GM18498 (cell line): ENCODE measurements around the gene ADAMTS2.
"Not testable (repeated sequence)": the region's sequence is repeated elsewhere in the genome, so short reads cannot be mapped to it uniquely, and the experiment has no call there.

Experiments used
- ATAC-seq: cut with Tn5 transposase; IDR thresholded peaks from one replicate; pipeline ENCODE4 v1.9.1; 2021; ENCODE audit warnings: mild to moderate bottlenecking, moderate library complexity; ENCODE audit not compliant: unreplicated experiment

The ADAMTS2 gene

GRCh38 chr5:179284751-179285631 is 60.3 kb downstream of the ADAMTS2 start:
- ATAC-seq, result no peak

- ATAC-seq, result not testable (repeated sequence)
These were observed 61.4 kb downstream of the ADAMTS2 start for GRCh38 chr5:179283908-179284307.

- ATAC-seq, result no peak
These were observed 63.6 kb downstream of the ADAMTS2 start for GRCh38 chr5:179281694-179282093.

- no peak for ATAC-seq
These were observed 65.2 kb downstream of the ADAMTS2 start for GRCh38 chr5:179280095-179280490.

- no peak for ATAC-seq
These were observed 65.7 kb downstream of the ADAMTS2 start for GRCh38 chr5:179279347-179280094.

- ATAC-seq, result no peak
These were observed 66.7 kb downstream of the ADAMTS2 start for GRCh38 chr5:179278546-179278945.

GRCh38 chr5:179278119-179278518 is 67.1 kb downstream of the ADAMTS2 start:
- no peak for ATAC-seq

- ATAC-seq, result no peak
These were observed 68.3 kb downstream of the ADAMTS2 start for GRCh38 chr5:179276838-179277395.

GRCh38 chr5:179275941-179276837 is 69.1 kb downstream of the ADAMTS2 start:
- ATAC-seq, result no peak

GRCh38 chr5:179275381-179275878 is 69.8 kb downstream of the ADAMTS2 start:
- ATAC-seq, result no peak

GRCh38 chr5:179274321-179275315 is 70.6 kb downstream of the ADAMTS2 start:
- no peak for ATAC-seq

- no peak for ATAC-seq
These were observed 71.7 kb downstream of the ADAMTS2 start for GRCh38 chr5:179273441-179274145.

GRCh38 chr5:179273073-179273435 is 72.2 kb downstream of the ADAMTS2 start:
- no peak for ATAC-seq

GRCh38 chr5:179272326-179273072 is 72.8 kb downstream of the ADAMTS2 start:
- no peak for ATAC-seq

GRCh38 chr5:179271821-179272325 is 73.4 kb downstream of the ADAMTS2 start:
- ATAC-seq, result no peak

- ATAC-seq, result no peak
These were observed 73.9 kb downstream of the ADAMTS2 start for GRCh38 chr5:179271428-179271734.

GRCh38 chr5:179270581-179271427 is 74.5 kb downstream of the ADAMTS2 start:
- ATAC-seq, result no peak
